Mesenteric fat pad (tissue), 1 donor: Measurements from ENCODE around the gene UAP1. TPM values are rescaled to one million over a fixed set of nuclear protein-coding genes. Genes with fewer than 3 reads are reported as not detected.

Experiments used
- DNase-seq: peaks from one replicate; pipeline ENCODE4 v3.0.0-alpha.2; 2020; ENCODE audit warnings: low spot score
- total RNA-seq: library from RNA; stranded (reverse); fragmentation: NEBNext Ultra II Directional; extraction: Animal tissue kit (Norgen Biotek cat#: 25700); gene quantifications from one replicate; pipeline ENCODE4 v1.2.1, GENCODE V29; 2021
- donor health status: DM: yes; HTN: yes; CAD: no.

UAP1 gene
- total RNA-seq, 1 donor from 2014 or later: 531 TPM

DNA sequence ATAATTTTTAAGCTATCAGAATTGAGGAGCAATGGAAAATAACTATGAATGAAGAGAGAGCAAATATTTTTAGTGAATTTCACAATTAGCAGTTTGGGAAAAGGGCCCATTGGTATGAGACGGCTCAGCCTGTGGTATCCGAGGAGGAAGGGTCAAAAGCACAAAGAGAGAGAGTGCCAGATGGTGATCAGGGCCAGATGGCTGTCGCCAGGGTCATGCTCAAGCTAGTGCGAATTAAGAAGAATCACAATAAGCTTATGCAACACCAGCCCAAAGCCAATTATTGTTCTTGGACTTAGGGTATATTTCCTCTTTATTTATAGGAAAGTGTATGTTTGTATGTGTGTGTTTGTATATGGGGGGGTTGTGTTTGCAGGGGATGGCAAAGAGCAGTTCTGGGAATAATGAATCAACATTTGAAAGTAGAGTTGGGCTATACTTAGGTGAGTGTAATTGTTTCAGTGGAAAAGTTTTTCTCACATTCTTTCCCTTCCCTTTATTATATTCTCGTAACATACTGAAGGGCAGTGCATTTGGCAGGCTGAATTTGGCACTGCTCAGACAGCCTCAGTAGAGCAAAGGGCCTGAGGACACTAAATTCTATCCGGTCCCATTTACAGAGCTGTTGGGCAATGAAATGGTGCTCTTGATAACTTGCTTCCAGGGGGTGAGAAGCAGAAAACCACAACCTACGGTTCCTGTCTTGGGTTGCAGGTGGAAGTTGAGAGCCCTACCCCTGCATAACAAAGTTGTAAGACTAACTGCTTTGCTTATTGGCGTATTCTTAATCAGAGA lies 51.3 kb downstream of the UAP1 start:
- DNase-seq: no peak

GRCh38 chr1:162616848-162617247 lies 55.3 kb downstream of the UAP1 start:
- DNase-seq: no peak

- DNase-seq: no peak
Observed at GRCh38 chr1:162617513-162617912, 56.0 kb downstream of the UAP1 start.

- DNase-seq: no peak
Observed at GRCh38 chr1:162619076-162619475, 57.6 kb downstream of the UAP1 start.

DNA sequence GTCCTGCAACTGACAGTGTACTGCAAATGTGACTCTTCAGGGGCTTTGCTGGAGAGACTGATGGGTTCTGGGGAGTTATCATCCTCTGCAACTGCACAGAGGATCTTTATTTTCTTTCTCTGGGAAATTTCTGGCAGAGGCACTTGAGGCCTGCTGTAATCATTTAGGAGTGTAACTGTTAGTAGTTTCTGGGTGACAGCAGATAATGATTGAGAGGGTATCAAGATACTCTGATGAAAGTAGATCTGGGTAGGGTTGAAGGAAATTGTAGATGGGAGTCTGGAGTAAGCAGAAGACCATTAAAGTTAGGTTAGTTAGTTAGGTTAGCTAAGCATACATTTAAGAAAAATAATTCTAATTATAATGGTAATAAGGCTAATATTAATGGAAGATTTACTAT lies 59.7 kb downstream of the UAP1 start:
- DNase-seq: no peak

- no peak for DNase-seq
Observed at GRCh38 chr1:162625679-162626078, 64.2 kb downstream of the UAP1 start.

DNA sequence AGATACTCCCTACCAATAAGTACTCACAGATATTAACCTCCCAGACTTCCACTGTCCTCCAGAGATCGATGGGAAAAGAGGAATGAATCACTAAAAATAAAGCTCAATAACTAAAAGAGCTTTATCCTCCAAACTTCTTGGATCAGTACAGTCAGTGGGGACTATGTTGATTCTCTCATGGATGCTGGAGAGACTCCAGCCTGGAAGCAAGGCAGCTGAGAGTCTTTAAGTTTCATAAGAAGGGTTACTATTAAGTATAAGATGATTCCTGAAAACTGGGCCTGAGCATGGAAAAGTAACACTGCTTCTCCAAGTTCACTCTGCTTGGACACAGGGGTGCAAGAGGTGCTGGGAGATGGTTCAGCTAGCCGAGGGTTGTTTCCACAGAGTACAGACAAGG lies 64.6 kb downstream of the UAP1 start:
- no peak for DNase-seq

DNA sequence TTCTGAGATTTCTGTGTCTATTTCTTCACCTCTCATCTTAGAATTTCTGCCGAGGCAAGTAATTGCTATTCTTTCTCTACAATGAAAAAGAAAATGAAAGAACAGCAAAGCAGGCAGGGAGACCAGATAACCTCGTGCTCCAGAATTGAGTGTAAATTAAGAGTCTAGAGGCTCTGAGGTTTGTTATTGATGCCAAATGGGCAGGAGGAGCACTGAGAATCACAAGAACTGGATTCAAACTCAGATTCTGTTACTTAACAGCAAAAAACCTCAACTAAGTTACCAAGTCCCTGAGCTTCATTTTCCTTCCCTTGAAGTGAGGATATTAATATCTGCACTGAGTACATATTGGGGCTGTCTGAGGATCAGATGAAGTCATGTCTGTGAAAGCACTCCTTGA lies 65.2 kb downstream of the UAP1 start:
- no peak for DNase-seq

- no peak for DNase-seq
Observed at GRCh38 chr1:162627662-162628296, 66.3 kb downstream of the UAP1 start.

GRCh38 chr1:162629077-162629627 lies 67.6 kb downstream of the UAP1 start:
- DNase-seq: no peak

DNA sequence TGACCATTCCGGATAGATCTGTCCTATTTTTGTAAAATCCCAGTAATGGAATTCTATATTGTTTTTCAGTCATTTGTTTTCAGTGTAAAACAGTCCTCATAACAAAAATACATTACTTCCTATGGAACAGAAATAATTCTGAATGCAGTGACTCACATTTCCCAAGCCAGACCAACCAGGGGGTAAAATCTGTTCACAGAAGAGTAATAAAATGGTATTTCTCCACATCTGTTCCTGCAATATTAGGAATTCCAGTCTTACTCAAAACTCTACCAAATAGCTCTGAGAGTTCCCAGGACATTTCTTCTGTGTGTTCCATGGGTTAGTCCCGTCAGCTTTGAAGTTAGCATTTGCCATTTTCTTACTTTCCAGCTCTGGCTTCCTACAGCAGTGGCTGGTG lies 68.1 kb downstream of the UAP1 start:
- no peak for DNase-seq

- no peak for DNase-seq
Observed at GRCh38 chr1:162631546-162632191, 70.1 kb downstream of the UAP1 start.

GRCh38 chr1:162632217-162632666 lies 70.7 kb downstream of the UAP1 start, which contains the start of gene DDR2:
TSS of gene DDR2 (plus strand) at chr1:162632464. CDS start at chr1:162719064, 86,600 bp downstream.
- DNase-seq: no peak

DNA sequence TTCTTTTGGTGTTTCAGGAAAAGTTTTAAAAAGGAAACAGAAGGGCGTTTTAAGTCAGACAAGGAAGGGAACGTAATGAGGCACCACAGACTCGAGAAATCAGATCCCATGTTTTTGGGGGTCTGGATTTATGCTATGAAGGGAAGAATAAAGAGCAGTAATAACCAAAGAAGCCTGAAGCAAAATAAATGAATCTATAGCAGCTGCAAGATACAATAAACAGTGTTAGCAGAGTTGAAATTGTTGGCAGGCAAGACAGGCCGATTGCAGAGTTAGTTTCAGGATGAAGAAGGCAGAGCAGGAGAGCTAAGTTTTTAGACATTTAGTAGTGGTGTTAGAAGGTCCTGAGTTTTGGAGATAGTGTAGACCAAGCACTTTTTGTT lies 71.2 kb downstream of the UAP1 start:
- DNase-seq: no peak

DNA sequence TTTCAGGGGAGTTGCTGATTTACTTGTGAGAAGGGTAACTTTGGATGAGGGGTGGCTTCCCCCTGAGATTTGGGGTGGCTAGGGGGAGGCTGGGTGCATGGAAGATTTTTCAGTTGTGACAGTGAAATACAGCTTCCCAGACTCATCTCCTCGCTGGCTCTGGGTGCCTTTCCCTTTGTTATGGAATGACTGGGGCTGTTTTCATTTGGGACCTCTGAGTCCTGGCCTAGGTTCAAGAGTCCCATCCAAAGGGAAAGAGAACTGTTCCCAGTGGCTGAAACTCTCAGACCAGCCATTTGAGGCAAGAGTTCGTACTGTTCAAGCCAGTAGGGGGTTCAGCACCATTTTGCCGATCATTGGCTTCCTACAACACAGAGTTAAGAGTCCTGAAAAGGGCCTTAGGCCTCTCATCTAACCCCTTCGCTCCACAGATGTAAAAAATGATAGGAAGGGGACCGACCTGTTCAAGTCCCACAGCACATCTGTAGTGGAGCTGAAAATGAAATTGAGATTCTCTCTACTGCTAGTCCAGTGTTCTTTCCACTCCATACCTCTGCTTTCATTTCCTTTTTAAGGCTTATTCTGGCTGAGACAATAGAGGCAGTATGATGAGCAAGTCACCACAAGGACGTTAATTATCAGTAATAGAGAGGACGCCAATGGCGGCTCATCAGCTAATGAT lies 71.7 kb downstream of the UAP1 start:
- no peak for DNase-seq

DNA sequence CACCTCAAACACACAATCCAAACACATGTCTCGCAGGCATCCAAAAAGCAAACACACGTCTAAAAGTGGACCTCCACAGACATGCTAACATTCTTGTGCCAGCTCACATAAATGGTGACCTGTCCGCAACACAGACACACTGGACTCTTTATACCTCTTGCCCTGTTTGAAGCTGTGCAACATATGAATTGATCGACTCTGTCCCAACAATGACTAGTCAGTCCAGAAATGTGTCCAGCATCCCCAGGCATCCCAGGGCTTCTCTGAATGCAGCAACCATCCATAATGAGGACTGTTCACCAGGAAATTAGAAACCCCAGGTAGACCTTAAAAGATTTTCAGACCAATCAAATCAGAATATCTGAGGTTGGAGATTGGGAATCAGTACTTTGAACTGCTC lies 73.9 kb downstream of the UAP1 start:
- no peak for DNase-seq

DNA sequence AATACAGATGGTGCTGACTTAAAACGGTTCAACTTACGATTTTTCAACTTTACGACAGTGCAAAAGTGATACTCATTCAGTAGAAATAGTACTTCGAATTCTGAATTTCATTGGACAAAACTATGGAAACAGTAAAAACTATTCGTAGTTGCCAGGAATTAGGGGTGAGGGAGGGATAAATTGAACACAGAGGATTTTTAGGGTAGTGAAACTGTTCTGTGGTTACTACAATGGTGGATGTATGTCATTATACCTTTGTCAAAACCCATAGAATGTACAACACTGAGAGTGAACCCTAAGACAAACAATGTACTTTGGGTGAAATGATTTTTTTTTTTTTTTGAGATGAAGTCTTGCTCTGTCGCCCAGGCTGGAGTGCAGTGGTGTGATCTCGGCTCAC lies 78.2 kb downstream of the UAP1 start:
- no peak for DNase-seq

DNA sequence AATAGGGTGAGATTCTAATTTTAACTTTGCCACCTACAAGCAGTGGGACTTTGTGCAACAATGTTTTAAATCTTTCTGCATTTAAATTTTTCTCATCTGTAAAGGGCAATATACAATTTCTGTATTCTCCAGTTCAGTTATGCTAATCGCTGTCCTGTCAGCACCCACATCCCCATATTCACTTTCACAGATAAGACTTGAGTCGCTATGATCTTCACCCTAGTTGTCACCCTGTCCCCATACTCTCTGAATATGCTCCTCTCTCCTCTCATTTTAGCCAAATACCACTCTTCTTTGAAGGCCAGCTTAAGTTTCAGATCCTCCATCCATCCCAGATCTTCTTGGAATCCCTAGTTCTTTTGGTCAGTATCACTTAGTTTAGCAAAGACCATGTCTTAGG lies 79.6 kb downstream of the UAP1 start:
- DNase-seq: no peak

- DNase-seq: no peak
Observed at GRCh38 chr1:162644986-162645314, 83.4 kb downstream of the UAP1 start.

DNA sequence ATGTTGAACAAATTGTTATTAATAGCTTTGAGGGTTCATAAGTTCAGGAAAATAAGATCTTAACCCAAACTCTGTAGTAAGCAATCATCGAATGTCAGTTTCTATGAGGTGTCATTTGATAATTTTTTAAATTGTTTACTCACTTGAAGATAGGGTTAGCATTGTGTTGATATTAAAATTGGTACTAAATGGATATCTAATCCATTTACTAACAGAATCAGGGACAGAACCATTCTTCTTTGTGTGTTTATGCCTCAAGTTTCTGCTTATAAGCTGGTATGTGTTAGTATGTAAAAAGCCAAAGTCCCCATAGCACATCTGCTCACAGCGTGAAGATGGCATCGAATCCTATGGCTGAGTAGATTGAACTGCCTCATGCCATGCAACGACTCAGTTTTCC lies 84.1 kb downstream of the UAP1 start:
- no peak for DNase-seq

GRCh38 chr1:162649583-162649982 lies 88.1 kb downstream of the UAP1 start:
- no peak for DNase-seq
